Adrenal gland (tissue), 5 donors: ENCODE measurements around the gene KTN1.

Experiments used
- CTCF ChIP-seq, 6 experiments: fragments of 450-650 bp in 4 of 6; fragments of 200-600 bp in 2 of 6; sonication (generic) in 1 of 6; IDR thresholded peaks; 1 replicate in 5 of 6; 2 replicates in 1 of 6; pipeline versions ENCODE4 v1.5.1 to v1.8.0; 2016 to 2021; ENCODE audit warnings: antibody characterized with exemption in 6 of 6, mild to moderate bottlenecking in 2 of 6, moderate library complexity in 1 of 6
- POLR2A ChIP-seq, 2 donors: fragments of 450-650 bp; IDR thresholded peaks; one replicate each; pipeline ENCODE4 v1.6.1; 2017; ENCODE audit warnings: antibody characterized with exemption in 2 of 2, mild to moderate bottlenecking in 2 of 2, moderate library complexity in 1 of 2
- donor health status: DM: no; HTN: no; CAD: no.

- TF ChIP-seq CTCF (IDR thresholded peaks at IDR 0.05) (no peak), POLR2A (IDR thresholded peaks at IDR 0.05) (no peak)
Measured at GRCh38 chr14:55589171-55589570, 9.2 kb downstream of the KTN1 start.
